ENCODE data around the gene TRIM45. TPM values are rescaled to one million over a fixed set of nuclear protein-coding genes. Genes with fewer than 3 reads are reported as not detected.

The TRIM45 gene
- total RNA-seq, 3 donors from 2014 or later (not counting 1 experiment from before 2014, with no cell fraction given), result 0.33 to 1.2 (median 0.77) TPM

DNA sequence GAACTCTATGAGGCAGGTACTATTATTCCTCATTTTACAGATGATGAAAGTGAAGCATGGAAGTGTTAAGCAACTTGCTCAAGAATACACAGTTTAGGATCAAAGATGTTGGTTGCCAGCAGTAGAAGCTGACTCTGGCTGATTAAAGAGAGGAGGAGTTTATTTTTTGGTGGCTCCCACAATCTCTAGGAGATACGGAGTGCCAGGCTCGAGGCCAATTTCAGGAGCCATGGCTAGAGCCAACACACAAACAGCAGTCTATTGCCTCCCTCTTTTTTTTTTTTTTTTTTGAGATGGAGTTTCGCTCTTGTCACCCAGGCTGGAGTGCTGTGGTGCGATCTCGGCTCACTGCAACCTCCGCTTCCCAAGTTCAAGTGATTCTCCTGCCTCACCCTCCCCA, 41.8 kb downstream of the TRIM45 start:
- Mint-ChIP-seq H3K27me3 (ENCODE audit: low read depth in 2 of 2) (no peaks in the 10 kb centered on the region), H3K4me3 (no peak overlapping the region), H3K36me3 (peaks cover 12% of the 10 kb centered on the region), H3K27ac (no peak overlapping the region), H3K9me3 (no peaks in the 10 kb centered on the region), H3K4me1 (no peaks in the 10 kb centered on the region)
- 100% methylated on average over 4 of the region's 6 CpGs for WGBS (ENCODE audit: insufficient coverage)
- intact Hi-C loops (cut with micrococcal nuclease), result no loop called here
- no peak for DNase-seq
- H3K9me3 ChIP-seq (ENCODE audit: control insufficient read depth, insufficient read depth, low read length), result no peaks in the 10 kb centered on the region
- TF ChIP-seq, protein P1, sequence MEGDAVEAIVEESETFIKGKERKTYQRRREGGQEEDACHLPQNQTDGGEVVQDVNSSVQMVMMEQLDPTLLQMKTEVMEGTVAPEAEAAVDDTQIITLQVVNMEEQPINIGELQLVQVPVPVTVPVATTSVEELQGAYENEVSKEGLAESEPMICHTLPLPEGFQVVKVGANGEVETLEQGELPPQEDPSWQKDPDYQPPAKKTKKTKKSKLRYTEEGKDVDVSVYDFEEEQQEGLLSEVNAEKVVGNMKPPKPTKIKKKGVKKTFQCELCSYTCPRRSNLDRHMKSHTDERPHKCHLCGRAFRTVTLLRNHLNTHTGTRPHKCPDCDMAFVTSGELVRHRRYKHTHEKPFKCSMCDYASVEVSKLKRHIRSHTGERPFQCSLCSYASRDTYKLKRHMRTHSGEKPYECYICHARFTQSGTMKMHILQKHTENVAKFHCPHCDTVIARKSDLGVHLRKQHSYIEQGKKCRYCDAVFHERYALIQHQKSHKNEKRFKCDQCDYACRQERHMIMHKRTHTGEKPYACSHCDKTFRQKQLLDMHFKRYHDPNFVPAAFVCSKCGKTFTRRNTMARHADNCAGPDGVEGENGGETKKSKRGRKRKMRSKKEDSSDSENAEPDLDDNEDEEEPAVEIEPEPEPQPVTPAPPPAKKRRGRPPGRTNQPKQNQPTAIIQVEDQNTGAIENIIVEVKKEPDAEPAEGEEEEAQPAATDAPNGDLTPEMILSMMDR (IDR thresholded peaks at IDR 0.05), result no peak
- ATAC-seq, result no peak
- no peaks in the 10 kb centered on the region for H3K27me3 ChIP-seq (ENCODE audit: control insufficient read depth, insufficient read depth, low read length)
- H3K4me3 ChIP-seq (ENCODE audit: low read length), result no peak overlapping the region
- H3K4me1 ChIP-seq (ENCODE audit: control insufficient read depth, insufficient read depth, low read length), result no peaks in the 10 kb centered on the region
- H3K27ac ChIP-seq (ENCODE audit: low read length), result no peak overlapping the region
- peaks cover 64% of the 10 kb centered on the region for H3K36me3 ChIP-seq (ENCODE audit: control insufficient read depth, insufficient read depth, low read length)

GRCh38 chr1:117077267-117077666, 44.3 kb downstream of the TRIM45 start:
- Histone ChIP-seq H3K4me1 (ENCODE audit: control insufficient read depth, insufficient read depth, low read length) (no peaks in the 10 kb centered on the region), H3K27me3 (ENCODE audit: control insufficient read depth, insufficient read depth, low read length) (no peaks in the 10 kb centered on the region), H3K9me3 (ENCODE audit: control insufficient read depth, insufficient read depth, low read length) (no peaks in the 10 kb centered on the region), H3K36me3 (ENCODE audit: control insufficient read depth, insufficient read depth, low read length) (peaks cover 53% of the 10 kb centered on the region), H3K27ac (ENCODE audit: low read length) (no peak overlapping the region), H3K4me3 (ENCODE audit: low read length) (no peak overlapping the region)
- no peak for ATAC-seq
- Mint-ChIP-seq H3K4me1 (no peaks in the 10 kb centered on the region), H3K36me3 (peaks cover 15% of the 10 kb centered on the region), H3K27ac (no peak overlapping the region), H3K9me3 (no peaks in the 10 kb centered on the region), H3K27me3 (ENCODE audit: low read depth in 2 of 2) (no peaks in the 10 kb centered on the region), H3K4me3 (no peak overlapping the region)
- TF ChIP-seq, protein P1 (IDR thresholded peaks at IDR 0.05), result no peak
- intact Hi-C loops (cut with micrococcal nuclease), result no loop called here
- WGBS (ENCODE audit: insufficient coverage), result 49% methylated on average over 3 of the region's 3 CpGs
- DNase-seq, result no peak

GRCh38 chr1:117076648-117077047, 44.9 kb downstream of the TRIM45 start:
- Mint-ChIP-seq H3K4me3 (no peak overlapping the region), H3K27me3 (ENCODE audit: low read depth in 2 of 2) (no peaks in the 10 kb centered on the region), H3K27ac (no peak overlapping the region), H3K36me3 (peaks cover 13% of the 10 kb centered on the region), H3K4me1 (no peaks in the 10 kb centered on the region), H3K9me3 (no peaks in the 10 kb centered on the region)
- Histone ChIP-seq H3K4me3 (ENCODE audit: low read length) (no peak overlapping the region), H3K36me3 (ENCODE audit: control insufficient read depth, insufficient read depth, low read length) (peaks cover 49% of the 10 kb centered on the region), H3K9me3 (ENCODE audit: control insufficient read depth, insufficient read depth, low read length) (no peaks in the 10 kb centered on the region), H3K27me3 (ENCODE audit: control insufficient read depth, insufficient read depth, low read length) (no peaks in the 10 kb centered on the region), H3K4me1 (ENCODE audit: control insufficient read depth, insufficient read depth, low read length) (no peaks in the 10 kb centered on the region), H3K27ac (ENCODE audit: low read length) (no peak overlapping the region)
- intact Hi-C loops (cut with micrococcal nuclease), result no loop called here
- DNase-seq (no peak), ATAC-seq (no peak)
- TF ChIP-seq, protein P1 (IDR thresholded peaks at IDR 0.05), result no peak
- 97% methylated on average over 4 of the region's 5 CpGs for WGBS (ENCODE audit: insufficient coverage)

DNA sequence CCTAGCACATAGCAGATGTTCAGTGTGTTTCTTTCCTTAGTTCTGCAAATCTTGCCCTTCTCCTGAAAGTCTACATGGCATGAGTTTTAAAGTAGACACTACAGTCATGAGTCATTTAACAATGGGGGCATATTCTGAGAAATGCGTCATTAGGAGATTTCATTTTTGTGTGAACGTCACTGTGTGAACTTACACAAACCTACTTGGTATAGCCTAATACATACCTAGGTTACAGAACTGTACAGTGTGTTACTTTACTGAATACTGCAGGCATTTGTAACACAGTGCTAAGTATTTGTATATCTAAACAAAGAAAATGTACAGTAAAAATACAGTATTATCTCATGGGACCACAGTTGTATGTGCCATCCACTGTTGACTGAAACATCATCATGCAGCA, 51.4 kb downstream of the TRIM45 start:
- peaks cover 0 to 6% of the 10 kb centered on the region in 2 donors for H3K4me1 Mint-ChIP-seq
- no peak overlapping the region for H3K4me3 ChIP-seq (ENCODE audit: low read length)
- TF ChIP-seq, protein P1 (IDR thresholded peaks at IDR 0.05), result no peak
- intact Hi-C loops (cut with micrococcal nuclease), result no loop called here
- H3K4me1 ChIP-seq (ENCODE audit: control insufficient read depth, insufficient read depth, low read length), result no peaks in the 10 kb centered on the region
- peaks cover 7% of the 10 kb centered on the region for H3K36me3 ChIP-seq (ENCODE audit: control insufficient read depth, insufficient read depth, low read length)
- no CpG with 5 or more reads among the region's 2 CpGs for WGBS (ENCODE audit: insufficient coverage)
- H3K27me3 Mint-ChIP-seq (ENCODE audit: low read depth in 2 of 2), result no peaks in the 10 kb centered on the region
- H3K9me3 ChIP-seq (ENCODE audit: control insufficient read depth, insufficient read depth, low read length), result no peaks in the 10 kb centered on the region
- no peaks in the 10 kb centered on the region for H3K9me3 Mint-ChIP-seq
- no peak overlapping the region for H3K27ac ChIP-seq (ENCODE audit: low read length)
- H3K27me3 ChIP-seq (ENCODE audit: control insufficient read depth, insufficient read depth, low read length), result no peaks in the 10 kb centered on the region
- ATAC-seq (no peak), DNase-seq (no peak)
- peaks cover 7% of the 10 kb centered on the region for H3K36me3 Mint-ChIP-seq
- no peak overlapping the region for H3K27ac Mint-ChIP-seq
- no peak overlapping the region for H3K4me3 Mint-ChIP-seq

Measured in natural killer cell (primary cell).